NCI-H146 (cell line): Measurements from ENCODE around the gene ADAMTS2.

ENCODE experiments used
- DNase-seq: peaks from one replicate; lab custom pipeline; 2025; lab: John Stamatoyannopoulos, UW

ADAMTS2 gene

GRCh38 chr5:179124853-179125788 is 220.1 kb downstream of the ADAMTS2 start:
- no peak for DNase-seq

GRCh38 chr5:179124273-179124852 is 220.9 kb downstream of the ADAMTS2 start:
- DNase-seq, result no peak

GRCh38 chr5:179123491-179124272 is 221.6 kb downstream of the ADAMTS2 start:
- no peak for DNase-seq

DNA sequence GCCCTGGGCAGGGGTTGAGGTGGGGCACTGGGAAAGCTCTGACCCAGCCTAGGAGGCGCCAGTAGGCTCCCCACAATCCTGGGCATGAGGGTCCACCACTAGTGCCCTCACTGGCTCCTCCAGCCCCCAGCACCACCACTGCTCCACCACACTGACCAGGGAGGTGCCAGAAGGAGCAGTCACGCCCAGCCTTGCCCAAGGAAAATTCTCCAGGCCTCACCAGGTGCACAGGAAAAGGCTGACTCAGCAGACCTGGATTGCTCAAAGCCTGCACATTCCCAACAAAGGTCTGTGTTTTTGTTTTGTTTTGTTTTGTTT is 222.2 kb downstream of the ADAMTS2 start:
- DNase-seq, result no peak

DNA sequence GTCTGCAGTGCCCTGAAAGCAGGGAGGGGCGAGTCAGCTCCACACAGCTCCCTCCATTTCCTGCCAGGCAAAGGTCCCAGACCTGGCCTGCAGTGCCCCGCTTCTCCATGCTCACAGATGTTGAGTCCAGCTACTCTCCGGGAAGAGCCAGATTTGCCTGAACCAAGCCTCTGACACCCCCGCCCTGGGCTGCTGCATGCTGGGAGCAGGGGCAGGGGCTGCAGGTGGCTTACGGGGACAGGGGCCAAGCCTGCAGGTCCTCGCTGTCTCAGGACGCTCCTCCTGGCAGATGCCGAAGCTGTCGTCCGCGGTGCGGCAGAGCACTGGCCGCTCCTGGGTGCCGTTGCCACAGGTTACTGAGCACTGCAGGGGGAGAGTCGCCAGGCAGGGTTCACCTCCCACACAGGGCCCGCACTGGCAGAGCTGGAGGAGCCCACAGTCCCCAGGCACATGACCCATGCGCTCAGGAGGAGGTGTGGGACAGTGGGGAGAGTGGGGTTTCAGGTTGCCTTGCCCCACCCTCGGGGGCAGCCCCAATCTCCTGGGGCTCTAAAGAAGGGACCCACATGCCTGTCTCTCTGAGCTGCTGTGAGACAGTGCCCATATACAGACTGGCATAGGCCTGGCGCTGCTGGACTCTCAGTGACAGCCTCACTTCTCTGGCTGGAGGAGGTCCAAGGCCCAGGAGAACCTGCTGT is 222.7 kb downstream of the ADAMTS2 start:
- no peak for DNase-seq

GRCh38 chr5:179121667-179122111 is 223.6 kb downstream of the ADAMTS2 start:
- no peak for DNase-seq

DNA sequence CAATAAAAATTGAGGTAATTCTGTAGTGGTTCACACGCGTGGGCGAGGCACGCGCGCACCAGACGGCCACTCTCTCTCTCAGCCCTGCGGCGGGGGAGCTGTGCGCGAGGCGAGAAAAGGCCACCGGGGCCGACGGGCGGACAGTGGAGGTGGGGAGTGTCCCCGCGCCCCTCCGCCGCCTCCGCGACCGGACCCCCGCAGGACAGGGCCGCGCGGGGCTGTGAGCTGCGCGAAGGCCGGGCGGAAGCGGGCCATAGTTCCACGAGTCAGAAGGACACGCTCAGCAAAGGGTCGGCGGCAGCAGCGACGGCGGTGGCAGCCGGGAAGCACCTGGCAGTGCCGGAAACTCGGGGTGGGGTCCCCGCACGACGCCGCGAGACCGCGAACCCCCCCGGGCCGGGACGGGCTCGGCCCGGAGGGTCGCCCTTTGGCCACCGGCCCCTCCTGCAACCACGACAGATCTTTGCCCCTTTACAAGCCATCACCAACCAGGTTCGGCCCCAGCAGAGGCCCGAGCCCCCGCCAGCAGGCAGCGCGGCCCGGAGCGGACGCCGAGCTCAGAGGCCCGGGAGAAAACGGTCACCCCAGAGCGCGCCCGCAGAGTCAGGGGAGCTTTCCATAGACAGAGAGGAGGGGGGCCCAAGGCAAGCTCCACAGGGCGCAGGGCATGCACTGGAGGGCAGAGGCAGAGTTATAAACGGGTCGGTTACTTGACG is 224.2 kb downstream of the ADAMTS2 start:
- no peak for DNase-seq

DNA sequence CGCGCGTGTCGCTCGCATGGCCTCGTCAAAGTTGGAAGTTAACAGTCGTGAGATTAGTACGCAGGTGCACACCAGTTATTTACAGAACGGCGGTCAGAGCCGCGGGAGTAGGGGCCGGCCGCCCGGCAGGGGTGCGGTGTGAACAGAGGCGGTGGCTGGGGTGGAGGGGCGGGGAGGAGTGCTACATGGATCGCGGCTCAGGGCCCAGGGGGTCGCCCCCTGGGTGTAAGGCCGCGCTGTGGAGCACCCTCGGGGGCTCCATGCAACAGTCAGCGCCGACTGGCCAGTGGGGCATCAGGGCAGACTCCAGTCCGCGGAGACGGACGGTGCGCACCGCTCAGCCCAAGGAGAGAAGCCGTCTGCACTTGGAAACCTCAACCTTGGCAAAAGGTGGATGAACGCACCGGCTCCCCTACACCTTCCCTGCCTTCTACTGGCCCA is 224.8 kb downstream of the ADAMTS2 start:
- DNase-seq, result no peak

DNA sequence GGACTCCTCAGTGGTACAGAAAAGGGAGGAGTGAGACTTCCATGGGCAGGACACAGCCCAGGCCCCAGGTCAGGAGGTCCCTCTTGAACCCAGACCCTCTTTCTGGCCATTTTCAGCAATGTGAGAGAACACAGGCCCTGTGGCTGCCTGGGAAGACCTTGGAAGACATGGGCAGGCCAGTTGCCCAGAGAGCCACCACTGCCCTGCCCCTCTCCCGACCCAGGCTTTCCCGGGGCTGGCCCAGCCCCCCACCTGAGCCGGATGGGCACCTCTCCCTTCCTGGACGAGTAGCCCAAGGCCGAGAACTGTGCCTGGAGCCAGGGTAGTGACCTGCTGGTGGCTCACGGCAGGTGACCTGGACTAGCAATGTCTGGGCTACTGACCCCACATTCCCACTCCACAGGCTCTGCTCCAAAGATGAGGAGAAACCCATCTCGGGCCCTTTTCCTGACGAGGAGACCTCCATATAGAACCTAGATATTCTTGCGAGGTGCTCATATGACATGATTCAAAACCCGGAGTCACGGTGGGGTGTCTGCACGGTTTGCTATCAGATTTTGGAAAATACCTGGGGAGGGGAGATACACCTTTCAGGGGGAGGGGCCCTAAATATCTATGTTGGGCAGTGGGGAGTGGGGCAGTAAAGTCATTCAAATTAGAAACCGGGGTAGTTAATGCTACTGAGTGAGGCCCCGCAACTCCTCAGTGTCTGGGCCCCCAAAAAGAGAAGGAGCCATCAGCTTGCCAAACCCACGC is 225.7 kb downstream of the ADAMTS2 start:
- DNase-seq, result no peak

GRCh38 chr5:179118756-179119414 is 226.4 kb downstream of the ADAMTS2 start:
- no peak for DNase-seq

GRCh38 chr5:179118338-179118737 is 226.9 kb downstream of the ADAMTS2 start:
- DNase-seq, result no peak

DNA sequence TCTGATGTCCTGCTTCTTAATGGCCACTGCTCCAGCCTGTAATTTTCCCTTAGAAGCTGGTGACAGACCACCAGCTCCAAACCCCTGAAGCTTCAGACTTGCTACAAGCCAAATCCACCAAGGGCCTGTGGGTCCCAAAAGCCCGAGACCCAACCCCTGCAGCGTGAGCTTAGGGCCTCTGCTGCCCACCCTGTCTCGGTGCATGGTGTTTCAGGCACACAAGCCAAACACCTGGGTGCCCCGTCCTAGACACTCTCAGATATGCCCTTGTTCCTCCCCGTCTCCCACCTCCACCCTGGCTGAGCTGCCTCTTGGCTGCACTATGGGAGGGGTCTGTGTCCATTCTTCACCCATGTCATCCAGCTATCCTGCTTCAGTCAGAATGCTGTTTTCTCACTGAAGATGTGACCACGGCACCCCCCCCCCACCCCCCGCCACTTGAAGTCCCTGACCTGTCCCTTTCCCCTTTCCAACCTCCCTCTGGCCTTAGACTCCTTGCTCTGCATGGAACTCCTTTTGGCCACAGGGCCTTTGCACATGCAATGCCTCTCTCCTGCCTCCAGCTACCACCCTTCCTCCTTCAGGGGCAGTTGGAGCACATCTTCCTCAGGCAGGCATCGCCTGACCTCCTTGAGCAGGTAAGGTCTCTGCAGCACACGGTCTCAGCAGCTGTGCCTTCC is 229.3 kb downstream of the ADAMTS2 start:
- DNase-seq, result no peak

GRCh38 chr5:179115307-179115706 is 230.0 kb downstream of the ADAMTS2 start:
- no peak for DNase-seq

DNA sequence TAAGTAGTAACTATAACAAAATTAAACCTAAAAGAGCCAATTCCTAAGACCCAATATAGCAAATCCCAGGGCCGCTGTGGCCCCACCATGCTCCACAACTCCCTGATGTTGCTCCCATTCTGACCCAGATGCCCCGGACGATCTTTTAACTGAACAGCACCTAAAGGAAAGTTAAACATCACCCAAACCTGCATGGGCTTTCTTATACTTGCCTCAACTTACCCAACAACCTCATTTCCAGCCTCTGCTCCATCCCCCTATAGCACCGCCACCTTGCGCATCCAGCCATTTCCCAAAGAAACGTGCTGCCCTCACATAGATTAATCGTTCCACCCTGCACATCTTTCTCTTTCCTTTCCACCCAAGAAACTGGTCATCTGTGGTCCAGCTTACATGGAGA is 230.5 kb downstream of the ADAMTS2 start:
- no peak for DNase-seq

DNA sequence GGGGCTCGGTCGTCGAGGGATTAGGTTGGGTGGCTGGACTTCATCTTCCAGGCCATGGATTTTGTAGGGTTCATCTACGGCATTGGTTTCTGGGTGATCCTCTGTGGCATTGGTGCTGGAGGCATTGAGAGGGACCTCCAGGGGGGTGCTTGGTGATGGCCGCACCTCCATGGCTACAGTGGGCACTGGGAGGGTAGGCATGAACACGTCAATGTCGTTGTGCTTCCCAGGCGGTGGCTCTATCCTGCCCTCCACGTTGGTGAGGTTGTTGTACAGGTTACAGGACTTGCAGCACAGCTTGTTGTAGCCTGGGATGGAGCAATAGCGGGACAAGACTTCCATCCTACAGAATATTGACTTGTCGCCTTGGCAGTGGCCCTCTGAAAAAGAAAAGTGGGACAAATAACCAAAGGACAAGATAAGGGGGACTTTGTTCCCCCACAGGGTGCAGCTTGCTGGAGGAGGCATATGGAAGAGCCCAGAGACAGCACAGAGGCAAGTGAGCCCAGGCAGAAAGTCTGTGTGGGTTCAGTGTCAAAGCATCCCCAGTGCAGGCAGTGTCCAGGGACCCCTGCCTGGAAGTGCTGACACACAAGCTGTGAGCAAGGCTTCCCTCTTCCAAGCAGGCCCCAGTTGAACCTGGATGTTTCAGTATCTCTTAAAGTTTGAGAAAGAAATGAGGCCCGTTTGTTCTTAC is 231.2 kb downstream of the ADAMTS2 start:
- DNase-seq, result no peak

DNA sequence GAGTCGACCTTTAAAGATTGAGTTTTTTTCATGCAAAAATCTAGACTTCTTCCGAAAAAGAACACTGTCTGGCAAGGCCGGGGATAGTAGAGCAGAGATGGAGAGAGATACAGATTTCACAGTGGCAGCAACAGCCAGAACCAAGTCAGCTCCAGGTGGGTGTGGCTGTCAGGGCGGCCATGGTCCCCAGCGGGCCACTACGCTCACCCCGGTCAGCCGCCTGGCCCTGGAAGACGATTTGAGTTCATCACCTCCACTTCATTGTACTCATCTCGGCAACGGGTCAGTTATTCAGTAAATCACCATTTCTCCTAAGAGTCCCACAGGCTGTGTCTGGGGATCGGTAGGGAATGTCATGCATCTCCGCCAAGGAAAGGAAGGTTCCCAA is 232.1 kb downstream of the ADAMTS2 start:
- no peak for DNase-seq

DNA sequence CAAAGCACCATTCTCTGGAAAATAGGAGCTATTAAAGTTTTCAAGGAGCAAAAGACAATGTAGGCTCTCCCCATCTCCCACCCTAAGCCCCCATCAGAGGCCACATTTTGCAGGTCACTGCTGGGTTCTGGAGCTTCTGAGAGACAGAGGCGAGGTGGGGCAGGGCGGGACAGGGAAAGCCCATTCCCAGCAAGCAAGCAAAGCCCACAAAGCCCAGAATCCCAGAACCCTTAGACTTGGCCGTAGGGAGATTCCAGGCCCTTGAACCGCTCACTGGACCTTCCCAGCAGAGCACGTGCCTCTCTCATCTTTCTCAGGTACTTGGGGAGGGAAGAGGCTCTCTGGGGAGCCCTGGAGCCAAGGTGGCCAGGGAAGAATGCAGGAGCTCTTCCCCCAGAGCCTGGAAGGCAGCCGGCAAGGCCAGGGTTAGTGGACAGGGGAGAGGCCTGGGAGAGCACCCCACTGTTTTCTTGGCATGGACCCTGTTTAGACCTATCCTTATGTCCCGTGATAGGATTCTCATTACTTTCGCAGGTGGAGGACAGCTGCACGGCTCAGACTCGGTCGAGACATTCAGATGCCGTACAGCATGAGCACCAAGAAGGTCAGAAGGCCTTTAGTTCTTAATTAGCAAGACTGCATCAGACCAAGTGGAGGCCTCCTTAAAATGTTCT is 232.7 kb downstream of the ADAMTS2 start:
- DNase-seq, result no peak
